Activated CD4-positive, CD25-positive, alpha-beta regulatory T cell treated with anti-CD3 and anti-CD28 coated beads, Interleukin-2, amount 50 U/mL, for 16 hours (primary cell): Measurements from ENCODE around the gene HSPB1.
"Not testable (repeated sequence)": the region's sequence is repeated elsewhere in the genome, so short reads cannot be mapped to it uniquely, and the experiment has no call there.

Experiments
- DNase-seq: peaks from one replicate; pipeline ENCODE4 v3.0.0-alpha.2; 2020; ENCODE audit warnings: low read depth, low spot score

HSPB1 gene

GRCh38 chr7:76281706-76282343 lies 20.6 kb upstream of the HSPB1 start:
- DNase-seq: no peak

GRCh38 chr7:76282344-76283253 lies 19.9 kb upstream of the HSPB1 start:
- no peak for DNase-seq

DNA sequence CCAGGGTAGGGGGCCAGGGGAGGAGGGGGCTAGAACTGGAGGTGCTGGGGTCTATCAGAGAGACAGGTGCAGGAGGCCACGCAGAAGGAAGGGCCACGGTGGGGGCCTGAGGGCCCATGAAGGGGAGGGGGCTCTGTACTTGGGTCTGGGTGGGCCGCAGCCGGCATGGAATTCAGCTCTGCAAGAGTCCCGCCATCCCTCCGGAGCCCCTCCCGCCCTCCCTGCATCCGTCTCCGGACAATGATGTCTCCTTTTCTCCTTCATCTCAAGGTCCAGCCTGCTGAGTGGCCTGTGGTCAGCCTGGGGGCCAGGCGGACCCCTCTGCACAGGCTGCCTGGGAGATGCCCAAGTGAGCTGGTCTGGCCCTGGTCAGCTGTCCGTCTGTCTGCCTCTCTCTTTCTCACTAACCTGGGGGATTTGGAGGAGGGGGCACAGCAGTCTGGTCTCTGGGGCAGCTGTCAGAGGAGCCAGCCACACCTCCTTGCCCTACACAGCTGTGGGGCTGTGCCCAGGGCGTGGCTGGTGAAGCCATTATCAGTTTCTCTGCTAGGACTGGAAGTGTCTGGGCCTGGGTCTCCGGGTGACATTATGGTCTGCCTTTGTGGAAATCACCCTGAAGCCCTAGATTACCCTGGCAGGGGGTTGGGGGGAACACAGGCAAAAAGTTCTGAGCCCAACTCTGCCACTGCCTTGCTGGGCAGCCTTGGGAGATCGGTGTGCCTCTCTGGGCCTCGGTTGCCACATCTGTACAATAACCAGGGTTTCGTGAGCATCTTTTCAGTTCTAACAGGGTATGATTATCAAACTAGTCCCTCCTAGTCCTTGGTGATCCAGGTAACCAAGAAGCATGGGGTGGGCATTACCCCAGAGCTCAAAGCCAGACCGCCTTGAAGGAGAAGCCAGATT lies 19.0 kb upstream of the HSPB1 start:
- DNase-seq: no peak

DNA sequence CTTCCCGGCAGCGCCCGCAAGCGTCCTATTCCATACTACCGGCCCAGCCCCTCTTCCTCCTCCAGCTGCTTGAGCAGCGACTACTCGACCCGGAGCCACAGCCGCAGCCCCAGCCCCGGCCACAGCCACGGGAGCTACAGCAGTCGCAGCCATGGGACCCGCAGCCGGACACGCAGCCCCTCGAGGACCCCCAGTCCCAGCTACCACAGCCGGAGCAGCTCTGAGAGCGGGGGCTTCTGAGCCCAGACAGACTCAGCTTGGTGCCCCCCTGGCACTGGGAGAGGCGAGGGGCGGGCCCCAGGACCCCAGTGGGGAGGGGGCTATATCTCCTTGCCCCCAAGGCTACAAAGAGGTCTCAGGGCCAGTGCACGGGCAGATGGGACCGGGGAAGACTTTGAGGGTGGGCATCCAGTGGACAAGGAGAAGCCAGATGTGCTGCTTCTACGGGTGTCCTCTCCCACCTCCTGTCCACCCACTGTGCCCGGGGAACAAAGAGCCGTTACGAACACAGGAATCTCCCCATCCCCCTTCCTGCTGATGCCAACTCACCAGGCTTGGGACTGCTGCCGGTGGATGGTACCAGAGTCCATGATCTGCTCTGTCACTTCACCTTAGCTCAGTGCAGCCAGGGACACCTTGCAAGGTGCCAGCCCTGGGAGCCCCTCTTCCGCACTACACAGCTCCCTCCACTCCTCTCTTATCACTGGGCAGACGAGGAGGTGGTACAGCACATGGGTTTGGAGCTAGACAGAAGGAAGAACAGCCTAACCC lies 16.7 kb upstream of the HSPB1 start:
- DNase-seq: no peak

DNA sequence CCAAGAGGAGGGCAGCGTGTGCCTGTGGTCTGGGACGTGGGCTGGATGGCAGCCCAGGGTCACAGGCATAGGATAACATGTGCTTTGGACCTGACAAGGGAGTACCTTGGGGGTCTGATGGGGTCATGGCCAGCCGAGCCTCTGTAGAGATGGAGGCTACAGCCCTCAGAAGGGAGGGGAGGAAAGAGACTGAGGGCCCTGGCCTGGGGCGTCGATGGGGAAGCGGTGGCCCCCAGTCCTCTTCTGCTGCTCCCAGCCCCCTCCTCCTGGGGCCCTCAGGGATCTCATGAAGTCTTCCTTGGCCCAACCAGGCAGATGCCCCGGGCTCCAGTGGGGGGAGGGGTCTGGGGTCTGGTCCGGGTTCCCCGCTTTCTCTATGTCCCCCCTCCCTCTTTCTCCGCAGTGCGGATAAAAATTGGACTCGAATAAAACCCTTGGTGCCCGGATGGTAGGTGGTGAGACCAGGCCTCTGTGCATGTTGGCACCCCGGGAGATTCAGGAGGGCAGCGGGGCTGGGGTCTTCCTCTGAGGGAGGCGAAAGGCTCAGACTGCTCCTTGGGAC lies 15.6 kb upstream of the HSPB1 start:
- no peak for DNase-seq

DNA sequence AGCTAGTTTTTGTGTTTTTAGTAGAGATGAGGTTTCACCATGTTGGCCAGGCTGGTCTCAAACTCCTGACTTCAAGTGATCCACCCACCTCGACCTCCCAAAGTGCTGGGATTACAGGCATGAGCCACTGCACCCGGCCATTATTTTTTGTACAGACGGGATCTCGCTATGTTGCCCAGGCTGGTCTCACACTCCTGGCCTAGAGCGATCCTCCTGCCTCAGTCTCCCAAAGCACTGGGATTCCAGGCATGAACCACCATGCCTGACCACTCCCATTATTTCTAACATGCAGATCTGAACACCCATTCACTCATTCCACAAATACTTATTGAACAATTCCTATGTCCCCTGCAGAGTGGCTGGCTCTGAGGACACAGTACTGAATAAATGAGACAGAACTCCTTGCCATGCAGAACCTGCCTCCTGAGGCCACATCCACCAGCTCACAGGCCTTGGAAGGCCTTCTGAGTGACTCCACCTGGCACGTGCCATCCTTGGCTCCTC lies 11.6 kb upstream of the HSPB1 start:
- not testable (repeated sequence) for DNase-seq

- DNase-seq: peak; percentile 68
Observed at GRCh38 chr7:76291351-76292212, 10.9 kb upstream of the HSPB1 start.

DNA sequence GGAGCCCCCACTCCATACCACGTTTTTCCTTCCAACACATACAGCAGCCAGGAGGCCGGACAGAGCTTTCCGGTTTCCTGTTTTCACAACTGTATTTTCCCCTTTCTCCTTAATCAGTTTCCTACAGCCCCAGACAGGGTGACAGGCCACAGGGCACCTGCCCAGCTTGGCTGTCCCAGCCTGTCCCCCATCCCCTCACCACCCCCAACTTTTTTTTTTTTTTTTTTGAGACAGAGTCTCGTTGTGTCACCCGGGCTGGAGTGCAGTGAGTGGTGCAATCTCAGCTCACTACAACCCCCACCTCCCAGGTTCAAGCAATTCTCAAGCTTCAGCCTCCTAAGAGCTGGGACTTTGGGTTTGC lies 10.3 kb upstream of the HSPB1 start:
- no peak for DNase-seq

DNA sequence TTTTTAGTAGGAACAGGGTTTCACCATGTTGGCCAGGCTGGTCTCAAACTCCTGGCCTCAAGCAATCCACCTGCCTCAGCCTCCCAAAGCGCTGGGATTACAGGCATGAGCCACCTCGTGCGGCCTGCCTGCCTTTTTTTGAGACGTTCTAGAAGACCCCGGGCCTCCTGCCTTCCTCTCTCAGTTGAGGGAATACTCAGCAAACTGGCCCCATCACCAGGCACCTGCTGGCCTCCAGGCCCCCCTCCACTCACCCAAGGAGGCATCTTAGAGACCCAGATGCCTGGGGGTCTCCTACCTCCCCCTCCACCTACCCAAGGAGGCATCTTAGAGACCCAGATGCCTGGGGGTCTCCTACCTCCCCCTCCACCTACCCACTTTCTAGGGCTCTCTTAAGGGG lies 9.6 kb upstream of the HSPB1 start:
- not testable (repeated sequence) for DNase-seq

GRCh38 chr7:76293407-76293901 lies 9.0 kb upstream of the HSPB1 start:
- DNase-seq: no peak

DNA sequence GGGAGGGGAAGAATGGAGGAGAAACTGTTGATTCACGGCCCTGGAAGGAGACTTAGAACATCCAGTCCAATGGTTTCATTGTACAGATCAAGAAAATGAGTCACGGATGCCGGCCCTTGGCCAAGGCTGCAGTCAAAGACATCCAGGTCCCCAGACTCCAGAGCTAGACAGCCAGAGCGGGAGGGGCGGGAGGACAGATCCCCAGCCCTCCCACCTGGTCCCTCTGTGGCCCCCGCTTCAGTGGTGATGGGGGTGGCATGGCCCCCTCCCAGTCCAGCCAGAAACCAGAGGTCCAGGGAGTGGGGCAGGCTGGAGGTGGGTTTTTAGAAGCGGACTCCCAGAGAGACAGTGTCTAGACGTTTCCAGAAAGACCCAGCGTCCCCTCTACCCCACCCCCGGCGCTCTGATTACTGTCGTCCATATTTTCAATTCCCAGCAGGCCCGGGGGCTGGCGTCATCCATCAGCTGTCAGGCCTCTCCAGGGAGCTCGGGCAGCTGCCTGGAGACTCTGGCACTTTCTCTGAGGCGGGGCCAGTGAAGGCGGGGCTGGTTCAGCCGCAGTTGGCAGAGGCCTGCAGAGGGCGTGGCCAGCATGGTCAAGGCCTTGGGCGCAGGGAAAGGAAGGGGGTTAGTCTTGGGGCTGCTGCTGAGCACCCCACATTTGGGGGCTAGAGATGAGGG lies 8.0 kb upstream of the HSPB1 start:
- no peak for DNase-seq

DNA sequence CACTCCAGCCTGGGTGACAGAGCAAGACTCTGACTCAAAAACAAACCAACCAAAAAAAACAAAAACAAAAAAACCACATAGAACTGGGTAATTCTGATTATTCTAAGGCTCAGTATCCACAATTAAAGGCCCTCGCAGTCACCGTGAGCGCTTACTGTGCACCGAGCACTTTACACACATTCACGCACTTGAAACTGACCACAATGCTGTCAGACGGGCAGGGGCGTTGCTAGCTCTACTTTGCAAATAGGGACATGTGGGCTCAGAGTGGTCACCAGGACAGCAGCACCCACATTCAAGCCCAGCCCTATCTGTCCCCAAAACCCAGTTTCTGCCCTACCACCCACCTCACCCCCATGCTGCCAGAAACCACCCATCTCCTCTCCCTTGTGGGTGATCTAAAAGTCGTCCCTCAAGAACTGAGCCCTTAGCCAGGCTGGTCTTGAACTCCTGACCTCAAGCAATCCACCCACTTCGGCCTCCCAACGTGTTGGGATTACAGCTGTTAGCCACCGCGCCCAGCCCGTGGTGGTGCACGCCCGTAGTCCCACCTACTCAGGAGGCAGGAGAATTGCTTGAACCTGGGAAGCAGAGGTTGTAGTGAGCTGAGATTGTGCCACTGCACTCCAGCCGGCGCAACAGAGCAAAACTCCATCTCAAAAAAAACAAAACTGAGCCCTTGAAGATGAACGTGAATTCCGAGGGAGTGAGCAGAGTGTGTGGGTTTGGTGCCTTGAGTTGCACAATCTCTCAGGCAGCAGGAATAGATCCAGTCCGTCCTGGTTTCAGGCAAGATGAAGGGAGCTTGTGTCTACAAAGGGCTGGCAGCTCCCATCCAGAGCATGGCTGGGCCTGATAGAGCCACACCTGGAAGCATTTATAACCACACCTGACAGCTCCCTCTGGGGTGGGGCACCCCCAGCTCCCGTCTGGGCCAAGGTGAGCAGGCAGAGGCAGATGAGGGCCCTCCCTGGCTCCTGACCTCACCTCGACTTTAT lies 5.4 kb upstream of the HSPB1 start:
- DNase-seq: no peak

- DNase-seq: no peak
Observed at GRCh38 chr7:76300166-76300731, 2.2 kb upstream of the HSPB1 start.

DNA sequence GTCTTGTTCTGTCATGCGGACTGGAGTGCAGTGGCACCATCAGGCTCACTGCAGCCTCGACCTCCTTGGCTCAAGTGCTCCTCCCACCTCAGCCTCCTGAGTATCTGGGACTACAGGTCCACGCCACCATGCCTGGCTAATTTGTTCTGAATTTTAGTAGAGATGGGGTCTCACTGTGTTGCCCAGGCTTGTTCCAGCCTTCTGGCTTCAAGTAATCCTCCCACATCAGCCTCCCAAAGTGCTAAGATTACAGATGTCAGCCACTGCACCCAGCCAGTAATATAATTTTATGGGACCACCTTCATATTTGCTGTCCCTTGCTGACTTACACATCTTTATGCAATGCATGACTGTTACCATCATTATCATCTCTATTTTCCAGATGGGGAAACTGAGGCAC lies 1.5 kb upstream of the HSPB1 start:
- no peak for DNase-seq

DNA sequence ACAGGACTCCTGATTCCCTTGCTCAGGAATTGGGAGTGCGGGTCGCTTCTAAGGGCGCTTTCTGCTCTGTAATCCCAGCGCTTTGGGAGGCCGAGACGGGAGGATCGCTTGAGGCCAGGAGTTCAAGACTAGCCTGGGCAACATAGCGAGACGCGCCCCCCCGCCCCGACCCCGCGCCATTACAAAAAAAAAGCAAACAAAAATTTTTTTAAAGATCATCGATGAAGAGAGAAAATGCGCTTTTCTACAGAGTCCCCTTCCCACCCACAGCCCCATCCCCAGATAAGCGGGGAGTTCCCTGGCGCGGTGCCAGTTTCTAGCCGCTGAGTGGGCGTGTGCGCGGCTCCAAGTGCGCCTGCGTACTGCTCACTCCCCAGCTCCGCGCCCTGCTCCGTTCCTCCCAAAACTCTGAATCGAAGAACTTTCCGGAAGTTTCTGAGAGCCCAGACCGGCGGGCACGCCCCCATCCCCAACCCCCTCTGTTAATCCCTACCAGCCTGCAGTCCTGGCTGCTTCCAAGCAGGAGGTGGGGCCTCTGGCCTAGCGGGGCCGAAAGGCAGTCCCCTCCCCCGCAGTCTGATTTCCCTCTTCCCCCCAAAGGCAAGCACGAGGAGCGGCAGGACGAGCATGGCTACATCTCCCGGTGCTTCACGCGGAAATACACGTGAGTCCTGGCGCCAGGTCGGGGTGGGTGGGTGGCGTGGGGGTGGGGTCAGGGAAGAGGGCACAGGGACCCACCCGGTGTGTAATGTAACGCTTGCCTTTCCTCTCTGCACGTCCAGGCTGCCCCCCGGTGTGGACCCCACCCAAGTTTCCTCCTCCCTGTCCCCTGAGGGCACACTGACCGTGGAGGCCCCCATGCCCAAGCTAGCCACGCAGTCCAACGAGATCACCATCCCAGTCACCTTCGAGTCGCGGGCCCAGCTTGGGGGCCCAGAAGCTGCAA lies 1.0 kb downstream of the HSPB1 start:
- peak; percentile 56 for DNase-seq

GRCh38 chr7:76304888-76305375 lies 2.5 kb downstream of the HSPB1 start:
- no peak for DNase-seq
